Lower leg skin (tissue), 3 donors: ENCODE results near the gene NFIA.

Source experiments
- POLR2A ChIP-seq, 2 donors: fragments of 450-650 bp; IDR thresholded peaks; one replicate each; pipeline ENCODE4 v1.6.1; 2016 to 2017; ENCODE audit warnings: antibody characterized with exemption in 2 of 2, mild to moderate bottlenecking in 1 of 2, moderate library complexity in 1 of 2
- TF ChIP-seq, protein P1 (sequence below), 3 donors: fragments of 450-650 bp; IDR thresholded peaks; one replicate each; pipeline ENCODE4 v1.5.1; 2016; ENCODE audit warnings: antibody characterized with exemption in 3 of 3, mild to moderate bottlenecking in 3 of 3, moderate library complexity in 2 of 3

DNA sequence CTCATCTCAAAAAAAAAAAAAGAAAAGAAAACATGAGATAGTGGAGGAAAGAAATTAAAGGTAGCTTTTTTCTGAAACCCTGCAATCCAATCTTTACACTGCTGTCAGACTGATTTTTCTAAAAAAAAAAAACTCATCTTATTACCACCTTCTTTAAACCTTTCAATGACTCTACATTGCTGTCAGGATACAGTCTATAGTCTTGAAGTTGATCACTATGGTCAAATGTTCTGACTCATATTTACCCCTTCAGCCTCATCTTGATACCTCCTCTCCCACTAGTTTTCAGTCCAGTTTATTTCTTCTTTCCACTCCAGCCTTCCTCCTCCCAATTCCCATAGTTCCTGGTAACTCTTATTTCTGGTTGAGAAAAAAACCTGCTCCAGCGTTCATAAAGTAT lies 17.7 kb upstream of the NFIA start:
- TF ChIP-seq, protein P1, sequence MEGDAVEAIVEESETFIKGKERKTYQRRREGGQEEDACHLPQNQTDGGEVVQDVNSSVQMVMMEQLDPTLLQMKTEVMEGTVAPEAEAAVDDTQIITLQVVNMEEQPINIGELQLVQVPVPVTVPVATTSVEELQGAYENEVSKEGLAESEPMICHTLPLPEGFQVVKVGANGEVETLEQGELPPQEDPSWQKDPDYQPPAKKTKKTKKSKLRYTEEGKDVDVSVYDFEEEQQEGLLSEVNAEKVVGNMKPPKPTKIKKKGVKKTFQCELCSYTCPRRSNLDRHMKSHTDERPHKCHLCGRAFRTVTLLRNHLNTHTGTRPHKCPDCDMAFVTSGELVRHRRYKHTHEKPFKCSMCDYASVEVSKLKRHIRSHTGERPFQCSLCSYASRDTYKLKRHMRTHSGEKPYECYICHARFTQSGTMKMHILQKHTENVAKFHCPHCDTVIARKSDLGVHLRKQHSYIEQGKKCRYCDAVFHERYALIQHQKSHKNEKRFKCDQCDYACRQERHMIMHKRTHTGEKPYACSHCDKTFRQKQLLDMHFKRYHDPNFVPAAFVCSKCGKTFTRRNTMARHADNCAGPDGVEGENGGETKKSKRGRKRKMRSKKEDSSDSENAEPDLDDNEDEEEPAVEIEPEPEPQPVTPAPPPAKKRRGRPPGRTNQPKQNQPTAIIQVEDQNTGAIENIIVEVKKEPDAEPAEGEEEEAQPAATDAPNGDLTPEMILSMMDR (IDR thresholded peaks at IDR 0.05): no peak
- no peak for TF ChIP-seq POLR2A (IDR thresholded peaks at IDR 0.05)
